Nasal cavity respiratory epithelium epithelial cell of viscerocranial mucosa (primary cell): ENCODE results near the gene HSFX4. TPM values are rescaled to one million over a fixed set of nuclear protein-coding genes. Genes with fewer than 3 reads are reported as not detected.

Source experiments
- total RNA-seq: library from RNA; depleted of rRNA; stranded (reverse); fragments of >200 nt; gene quantifications from 2 replicates; pipeline ENCODE4 v1.2.3, GENCODE V29; 2014

HSFX4 gene
- total RNA-seq, result not detected in 2 replicates

GRCh38 chrX:149929400-149929799 lies at the start of gene HSFX4:
TSS of gene HSFX4 (plus strand) at chrX:149929573. CDS start at chrX:149929645, 72 bp downstream.

DNA sequence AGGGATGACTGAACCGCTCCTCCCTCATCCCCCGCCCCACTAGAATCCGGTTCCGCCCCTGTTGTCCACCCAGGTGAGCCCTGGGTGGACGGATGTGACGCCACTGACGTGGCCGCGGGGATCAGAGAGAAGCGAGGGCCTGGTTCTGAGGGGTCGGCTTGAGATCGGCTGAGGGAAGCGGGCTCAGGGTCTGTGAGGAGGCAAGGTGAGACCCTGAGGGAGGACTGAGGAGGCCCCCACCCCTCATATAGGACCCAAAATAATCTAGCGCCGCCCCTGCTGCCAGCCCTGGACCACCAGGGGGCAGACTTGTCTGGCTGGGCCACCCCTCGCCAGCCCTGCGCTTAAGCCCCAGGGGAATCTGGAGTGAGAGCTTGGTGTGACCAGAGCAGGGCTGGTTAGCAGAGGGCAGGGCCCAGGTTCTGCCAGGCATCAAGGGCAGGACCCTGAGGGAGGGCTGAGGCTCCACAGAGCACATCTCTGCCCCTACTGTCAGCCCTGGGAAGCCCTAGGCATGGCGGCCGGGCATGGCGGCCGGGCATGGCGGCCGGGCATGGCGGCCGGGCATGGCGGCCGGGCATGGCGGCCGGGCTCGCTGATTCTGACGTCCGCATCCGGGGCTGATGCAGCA lies 48.2 kb upstream of the HSFX4 start, which contains the start of gene MAGEA8:
Gene MAGEA8 (plus strand): TSS at position 103 of the 631 bp plus-strand sequence. CDS start 3,090 bp downstream, outside the sequence.

DNA sequence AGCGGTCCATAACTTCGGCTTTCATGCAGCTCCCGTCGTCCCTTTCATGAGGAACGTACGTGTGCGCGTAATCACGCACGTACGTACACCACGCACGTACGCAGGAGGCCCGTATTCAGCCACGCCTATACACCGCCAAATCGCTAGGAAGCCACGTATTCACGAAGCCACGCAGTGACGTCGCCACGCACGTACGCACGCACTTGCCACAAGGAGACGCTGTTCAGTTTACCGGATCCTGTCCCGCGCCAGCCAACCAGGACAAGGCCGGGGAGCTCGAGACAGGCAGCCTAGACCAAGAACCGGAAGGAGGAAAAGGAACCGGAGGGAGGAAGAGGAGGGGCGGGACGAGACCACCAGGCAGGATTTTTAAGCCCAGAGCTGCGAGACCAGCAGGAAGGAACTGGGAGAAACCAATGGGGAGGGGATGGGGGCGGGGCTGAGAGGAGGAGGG lies 9.1 kb downstream of the HSFX4 start, which contains the start of gene EOLA2:
Gene EOLA2 (minus strand): TSS at position 65 of the 454 bp plus-strand sequence. CDS start 4,617 bp downstream, outside the sequence.

Other genes starting within 250 kb of the HSFX4 start
- gene MAGEA11, start 217.5 kb upstream of the HSFX4 start, total RNA-seq, result not detected in 2 replicates
- 0.34 and 0.93 TPM in 2 replicates for gene HSFX1, start 155.5 kb upstream of the HSFX4 start, total RNA-seq
- gene MAGEA9, start 147.6 kb upstream of the HSFX4 start, total RNA-seq, result not detected in 2 replicates
- gene MAGEA8, start 48.4 kb upstream of the HSFX4 start, total RNA-seq, result not detected in 2 replicates
- 31.4 and 36.6 TPM in 2 replicates for gene EOLA2, start 8.9 kb downstream of the HSFX4 start, total RNA-seq